Ishikawa (cell line): ENCODE results near the gene THAP8.

Experiments
- CEBPB ChIP-seq: IDR thresholded peaks from 2 replicates; pipeline ENCODE4 v1.6.1; 2012
- MAX ChIP-seq: IDR thresholded peaks from 2 replicates; pipeline ENCODE4 v1.6.1; 2012
- NFIC ChIP-seq: IDR thresholded peaks from 2 replicates; pipeline ENCODE4 v1.6.1; 2012
- RAD21 ChIP-seq: IDR thresholded peaks from 2 replicates; pipeline ENCODE4 v1.6.1; 2012; ENCODE audit warnings: low read depth
- REST ChIP-seq: IDR thresholded peaks from 2 replicates; pipeline ENCODE4 v1.6.1; 2012; ENCODE audit warnings: low read depth, mild to moderate bottlenecking
- TAF1 ChIP-seq: IDR thresholded peaks from 2 replicates; pipeline ENCODE4 v1.6.1; 2012; ENCODE audit warnings: low read depth, mild to moderate bottlenecking
- YY1 ChIP-seq: IDR thresholded peaks from 2 replicates; pipeline ENCODE4 v1.6.1; 2012; ENCODE audit warnings: low read depth
- ZBTB7A ChIP-seq: IDR thresholded peaks from 2 replicates; pipeline ENCODE4 v1.6.1; 2012; ENCODE audit warnings: low read depth

- TF ChIP-seq RAD21 (no peak), CEBPB (no peak), TAF1 (no peak), MAX (no peak), ZBTB7A (no peak), REST (no peak), NFIC (no peak), YY1 (no peak)
Observed at GRCh38 chr19:36019061-36019670, 34.9 kb downstream of the THAP8 start.
